Hindlimb muscle (tissue), 1 donor: ENCODE measurements around the gene PATJ. TPM values are rescaled to one million over a fixed set of nuclear protein-coding genes. Genes with fewer than 3 reads are reported as not detected.
"Not testable (repeated sequence)": the region's sequence is repeated elsewhere in the genome, so short reads cannot be mapped to it uniquely, and the experiment has no call there.

Experiments
- DNase-seq: peaks from one replicate; pipeline ENCODE4 v3.0.0-alpha.2; 2013
- polyA plus RNA-seq: library from polyadenylated mRNA; unstranded; fragments of 120-200 nt; gene quantifications from one replicate; pipeline ENCODE4 v1.2.1, GENCODE V29; 2013; ENCODE audit not compliant: insufficient read length

The PATJ gene
- polyA plus RNA-seq, 1 donor = 3.7 TPM

DNA sequence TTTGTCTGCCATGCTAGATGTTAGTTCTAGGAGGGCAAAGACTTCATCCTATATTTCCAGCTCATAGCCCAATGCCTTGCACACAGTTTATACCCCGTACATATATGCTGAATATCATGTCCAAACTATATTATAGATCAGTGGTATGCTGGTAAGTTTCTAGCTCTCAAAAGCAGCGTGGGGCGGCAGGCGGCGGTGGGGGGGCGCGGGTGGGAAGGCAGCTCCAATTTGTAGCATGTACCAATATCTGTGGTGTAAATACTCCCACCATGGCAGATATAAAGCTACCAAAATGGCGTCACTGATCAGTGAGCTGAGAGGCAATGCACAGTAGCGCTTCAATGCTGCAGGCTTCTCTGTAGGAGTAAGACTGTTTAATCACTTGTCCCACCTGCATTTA, 77.1 kb downstream of the PATJ start:
- no peak for DNase-seq

DNA sequence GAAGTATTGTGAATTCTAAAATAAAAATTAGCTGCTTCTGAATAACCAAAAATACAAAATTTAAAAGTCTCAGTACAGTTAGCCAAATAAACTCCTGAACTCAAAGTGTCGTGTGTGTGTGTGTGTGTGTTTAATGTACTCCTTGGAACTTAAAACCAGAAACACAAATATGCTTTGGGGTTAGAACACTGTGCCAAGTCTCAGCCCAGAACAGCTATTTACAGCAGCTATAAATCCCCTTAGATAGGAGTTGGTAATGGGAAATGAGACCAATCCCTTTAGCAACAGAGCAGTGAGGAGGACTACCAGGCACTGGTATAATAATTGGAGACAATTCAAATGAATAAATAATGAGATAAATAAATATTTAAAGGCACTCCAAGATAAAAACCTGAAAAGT, 83.1 kb downstream of the PATJ start:
- no peak for DNase-seq

DNA sequence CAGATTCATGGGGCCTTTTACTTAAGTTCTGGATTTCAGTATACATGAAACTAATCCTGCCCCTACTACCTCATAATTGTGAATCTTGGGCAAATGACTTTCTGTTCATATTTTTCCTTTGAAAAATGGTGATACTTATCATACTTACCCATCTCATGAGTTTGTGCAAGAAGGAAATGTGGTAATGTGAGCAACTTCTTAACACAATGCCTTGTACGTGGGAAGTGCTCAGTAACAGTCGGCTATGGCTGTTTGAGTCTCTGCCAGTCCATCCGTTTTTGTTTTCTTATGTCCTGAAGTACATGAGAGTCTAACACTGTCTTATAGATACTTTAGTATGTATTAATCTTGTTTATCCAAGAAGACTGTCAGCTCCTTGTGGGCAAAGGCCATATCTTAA, 86.5 kb downstream of the PATJ start:
- DNase-seq = no peak

DNA sequence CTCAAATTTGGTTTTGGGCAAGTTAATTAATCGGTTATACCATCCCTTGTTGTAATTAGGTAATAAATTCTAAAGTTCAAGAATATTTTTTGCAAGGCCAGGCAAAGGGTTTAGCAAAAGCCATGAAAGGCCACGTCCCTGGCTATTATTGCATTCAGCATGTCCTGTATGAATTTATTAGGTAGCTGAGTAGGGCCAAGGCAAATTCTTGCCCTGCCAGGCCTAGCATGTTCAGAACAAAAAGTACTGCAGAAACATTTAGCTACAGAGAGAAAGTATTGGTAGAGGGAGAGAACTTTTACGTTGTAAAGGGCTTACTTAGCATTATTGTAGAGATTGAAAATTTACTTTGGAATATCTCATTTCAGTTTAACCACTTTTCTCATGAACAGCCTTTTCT, 94.4 kb downstream of the PATJ start:
- no peak for DNase-seq

DNA sequence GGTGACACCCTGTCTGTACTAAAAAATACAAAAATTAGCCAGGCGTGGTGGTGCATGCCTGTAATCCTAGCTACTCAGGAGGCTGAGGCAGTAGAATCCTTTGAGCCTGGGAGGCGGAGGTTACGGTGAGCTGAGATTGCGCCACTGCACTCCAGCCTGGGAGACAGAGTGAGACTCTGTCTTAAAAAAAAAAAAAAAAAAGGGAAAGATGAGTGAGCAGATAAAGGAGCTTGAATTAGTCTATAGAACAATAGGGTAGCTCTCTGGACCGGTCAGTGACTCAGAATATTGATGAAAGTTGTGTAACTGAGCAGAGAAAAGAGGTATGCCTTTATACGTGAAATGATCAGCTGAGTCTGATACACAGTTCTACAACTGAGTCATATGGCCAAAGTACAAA, 95.3 kb downstream of the PATJ start:
- DNase-seq = not testable (repeated sequence)

DNA sequence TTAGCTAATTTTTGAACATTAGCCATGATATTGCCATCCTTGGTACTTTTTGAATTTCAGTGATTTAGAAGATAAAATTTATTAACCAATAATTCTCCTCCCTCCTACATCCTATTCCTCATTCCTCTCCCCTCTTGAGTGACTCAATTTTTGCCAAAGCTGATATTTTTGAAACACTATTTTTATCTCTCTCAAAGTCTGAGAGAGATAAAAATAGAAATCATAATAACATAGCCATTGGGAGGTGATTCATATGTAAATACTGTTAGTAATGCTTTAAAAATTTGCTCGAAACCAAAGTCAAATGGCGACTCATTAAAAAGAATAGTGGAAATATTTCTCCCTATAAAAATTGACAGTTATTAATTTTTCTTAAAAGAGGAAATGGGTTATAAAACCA, 97.4 kb downstream of the PATJ start:
- DNase-seq = no peak

DNA sequence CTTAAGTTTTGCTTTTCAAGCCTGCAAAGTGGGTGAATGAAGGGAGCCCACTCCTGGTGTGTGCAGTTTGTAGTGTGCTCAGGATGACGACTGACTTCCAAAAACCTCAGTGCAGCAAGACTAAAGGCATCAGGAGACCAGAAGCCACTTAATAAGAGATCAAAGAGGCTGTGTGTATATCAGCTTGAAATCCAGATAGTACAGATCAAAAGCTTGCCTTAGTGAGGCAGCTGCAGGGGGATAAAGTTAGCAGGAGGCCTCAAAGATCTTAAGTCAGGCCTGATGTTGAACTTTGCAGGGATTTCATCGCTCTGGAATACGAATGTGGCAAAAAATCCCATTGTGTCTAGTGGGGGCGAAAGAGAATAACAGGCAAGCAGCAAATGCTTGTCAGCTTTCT, 99.8 kb downstream of the PATJ start:
- no peak for DNase-seq

DNA sequence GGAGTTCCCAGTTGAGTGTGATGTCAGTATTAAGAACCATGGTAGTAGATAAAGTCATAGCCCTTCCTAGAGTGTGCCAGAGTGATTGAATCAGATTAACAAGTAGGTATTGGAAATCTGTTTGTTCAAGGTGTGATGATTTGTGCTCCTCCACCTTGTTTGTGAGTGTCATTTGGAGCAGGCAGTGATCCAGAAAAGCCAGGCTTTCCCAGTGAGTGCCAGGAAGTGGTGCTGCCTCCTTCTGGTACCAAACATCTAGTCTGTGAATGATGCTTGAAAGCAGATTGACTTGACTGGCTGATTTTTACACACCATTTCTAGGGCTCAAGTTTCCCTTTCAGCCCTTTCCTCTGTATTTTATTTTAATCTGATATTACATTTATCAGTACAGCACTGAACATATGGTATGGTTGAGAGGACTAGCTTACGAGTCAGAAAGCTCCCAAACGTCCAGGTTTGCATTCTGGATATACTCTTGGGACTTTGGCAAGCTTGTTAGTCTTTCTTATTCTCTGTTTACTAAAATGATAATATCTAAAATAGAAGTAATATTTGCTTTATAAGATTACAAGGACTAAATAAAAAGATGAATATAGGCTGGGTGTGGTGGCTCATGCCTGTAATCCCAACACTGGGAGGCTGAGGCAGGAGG, 100.7 kb downstream of the PATJ start:
- DNase-seq = no peak

DNA sequence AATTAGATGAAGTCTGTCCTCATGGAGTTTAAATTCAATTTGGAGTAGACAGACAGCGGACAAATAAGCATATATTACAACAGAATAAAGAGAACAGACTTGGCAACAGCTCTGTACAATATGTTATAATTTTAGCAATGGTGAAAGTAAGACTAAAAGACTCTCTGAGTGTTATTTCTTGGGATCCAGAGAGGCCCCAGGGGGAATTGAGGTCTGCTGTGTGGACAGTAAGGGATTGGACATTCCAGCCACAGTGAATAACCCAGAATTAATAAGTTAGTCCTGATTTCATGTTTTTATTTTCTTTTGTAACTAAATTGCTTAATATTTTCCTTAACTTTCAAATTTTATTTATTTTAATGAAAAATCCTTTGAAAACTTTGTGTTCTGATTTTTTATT, 101.7 kb downstream of the PATJ start:
- DNase-seq = no peak

DNA sequence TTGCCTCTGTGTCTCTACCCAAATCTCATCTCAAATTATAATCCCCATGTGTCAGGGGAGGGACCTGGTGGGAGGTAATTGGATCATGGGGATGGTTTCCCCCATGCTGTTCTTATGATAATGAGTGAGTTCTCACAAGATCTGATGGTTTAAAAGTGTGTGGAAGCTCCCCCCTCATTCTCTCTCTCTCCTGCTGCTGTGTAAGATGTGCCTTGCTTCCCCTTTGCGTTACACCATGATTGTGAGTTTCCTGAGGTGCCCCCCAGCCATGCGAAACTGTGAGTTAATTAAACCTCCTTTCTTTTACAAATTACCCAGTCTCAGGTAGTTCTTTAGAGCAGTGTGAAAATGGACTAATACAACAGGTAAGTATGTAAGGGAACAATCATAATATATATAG, 102.4 kb downstream of the PATJ start:
- not testable (repeated sequence) for DNase-seq

DNA sequence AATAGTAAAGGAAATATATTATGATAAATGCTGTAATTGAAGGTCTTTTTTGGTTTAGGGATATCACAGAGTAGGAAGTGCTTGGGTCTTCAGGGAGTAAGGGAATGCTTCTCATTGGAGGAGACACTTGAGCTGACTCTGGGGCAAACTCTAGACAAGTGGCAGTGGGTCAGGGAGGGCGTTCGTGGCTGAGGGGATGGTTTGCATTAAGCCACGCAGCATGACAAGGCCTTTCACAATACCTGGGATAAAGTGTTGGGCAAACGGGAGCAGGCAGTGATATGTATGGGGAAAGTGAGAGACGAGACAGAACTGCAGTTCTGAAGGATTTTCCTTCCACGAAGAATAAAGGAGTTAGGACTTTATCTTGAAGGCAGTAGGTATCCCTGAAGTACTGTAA, 109.0 kb downstream of the PATJ start:
- no peak for DNase-seq

DNA sequence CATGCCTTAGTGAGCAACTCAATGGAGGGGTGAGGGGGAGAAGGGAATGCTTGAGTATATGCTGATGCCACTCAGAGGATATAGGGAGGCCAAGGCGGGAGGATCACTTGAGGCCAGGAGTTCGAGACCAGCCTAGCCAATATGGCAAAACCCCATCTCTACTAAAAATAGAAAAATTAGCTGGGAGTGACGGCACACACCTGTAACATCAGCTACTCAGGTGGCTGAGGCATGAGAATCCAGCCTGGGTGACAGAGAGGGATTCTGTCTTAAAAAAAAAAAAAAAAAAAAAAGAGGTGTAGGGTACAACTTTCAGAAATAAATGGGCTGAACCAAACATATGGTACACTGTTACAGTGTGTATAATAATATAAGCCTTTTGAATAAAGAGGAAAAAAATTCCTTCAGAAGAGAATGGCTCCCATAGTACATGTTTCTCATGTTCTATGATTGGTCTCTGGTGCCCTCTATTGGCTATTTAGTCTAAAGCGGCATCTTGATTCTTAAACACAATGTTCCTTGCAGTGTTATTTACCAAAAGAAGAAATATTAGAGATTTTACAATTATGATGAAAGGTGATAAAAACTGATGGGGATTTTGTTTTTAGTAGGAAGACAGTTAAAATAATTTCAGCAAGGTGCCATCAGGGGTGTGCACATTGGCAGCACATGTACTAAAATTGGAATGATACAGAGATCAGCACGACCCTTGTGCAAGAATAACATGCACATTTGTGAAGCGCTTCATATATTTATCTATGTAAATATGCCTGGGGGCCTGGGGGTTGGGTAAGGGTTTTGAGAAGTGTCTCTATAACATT, 109.8 kb downstream of the PATJ start:
- DNase-seq = peak; percentile 76

DNA sequence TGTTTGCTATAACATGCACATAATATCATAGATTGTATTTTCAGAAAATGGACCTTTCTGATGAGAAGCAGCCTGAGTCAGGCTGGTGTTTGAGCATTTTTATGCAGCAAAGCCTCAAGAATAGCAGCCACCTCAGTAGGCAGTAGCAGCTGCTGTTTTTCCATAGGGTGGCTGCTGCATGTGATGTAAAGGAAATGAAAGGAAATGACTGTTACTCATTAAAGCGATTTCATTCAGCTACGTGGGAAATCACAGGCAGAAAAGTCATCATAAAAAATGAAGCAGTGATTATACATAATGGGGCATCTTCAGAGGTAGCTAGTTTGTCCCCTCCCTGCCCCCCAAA, 110.4 kb downstream of the PATJ start:
- DNase-seq = no peak

DNA sequence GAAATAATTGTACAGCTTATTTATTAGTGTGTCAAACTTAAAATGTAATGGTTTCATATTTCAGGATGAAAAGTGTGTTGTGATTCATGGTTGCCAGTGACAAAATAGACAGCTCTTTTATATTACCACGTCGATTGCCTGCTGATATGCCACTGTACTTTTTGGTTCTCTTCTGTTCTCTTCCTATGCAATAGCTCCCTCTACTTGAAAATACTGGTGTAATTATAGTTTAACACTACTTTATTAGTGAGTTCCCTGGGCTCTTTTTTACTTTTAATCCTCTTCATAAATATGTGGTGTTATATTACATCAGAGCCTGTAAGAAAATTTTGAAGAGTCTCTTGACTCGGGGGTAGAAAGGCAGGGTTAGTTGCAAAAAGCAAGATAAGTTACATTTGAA, 111.3 kb downstream of the PATJ start:
- peak; percentile 27 for DNase-seq

DNA sequence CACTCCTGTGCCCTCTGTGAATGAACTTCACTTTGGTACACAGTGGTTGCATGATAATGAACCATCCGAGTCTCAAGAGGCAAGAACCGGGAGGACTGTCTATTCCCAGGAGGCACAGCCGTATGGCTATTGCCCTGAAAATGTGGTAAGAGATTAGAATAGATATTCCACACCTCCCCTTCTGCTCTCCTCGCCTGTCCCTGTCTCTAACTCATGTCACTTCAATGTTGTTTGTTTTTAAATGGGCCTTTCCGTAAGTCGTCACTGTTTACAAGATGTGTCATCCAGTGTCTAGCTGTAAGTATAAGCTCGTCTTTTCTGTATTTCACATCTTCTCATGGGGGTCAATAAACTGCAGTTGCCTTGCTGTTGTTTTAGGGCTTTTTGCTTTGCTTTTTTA, 122.2 kb downstream of the PATJ start:
- no peak for DNase-seq

DNA sequence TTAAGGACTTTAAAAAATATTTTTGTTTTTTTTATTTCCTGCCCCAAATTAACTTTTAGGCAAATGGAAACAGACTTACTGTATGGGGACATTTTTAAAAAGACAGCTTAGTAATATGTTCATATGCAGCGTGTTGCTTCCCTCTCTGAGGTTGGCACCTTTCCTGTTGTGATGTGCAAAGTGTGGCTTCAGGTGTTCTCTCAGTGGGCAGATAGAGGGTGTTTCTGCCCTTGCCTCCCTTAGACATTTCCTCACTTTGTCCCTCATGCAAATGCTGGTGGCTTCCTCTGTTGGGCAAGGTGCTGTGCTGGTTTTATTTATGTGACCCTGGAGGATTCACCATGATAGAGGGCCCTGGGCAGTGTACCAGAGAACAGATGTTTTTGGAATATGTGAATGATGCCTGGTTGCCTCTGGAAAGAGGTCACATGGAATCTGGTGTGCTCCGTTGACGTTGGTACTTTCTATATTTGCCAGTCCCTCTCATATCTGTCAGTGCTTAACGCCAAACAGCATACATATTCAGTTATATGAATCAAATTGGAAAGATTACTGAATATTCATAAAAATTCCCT, 123.5 kb downstream of the PATJ start:
- no peak for DNase-seq

DNA sequence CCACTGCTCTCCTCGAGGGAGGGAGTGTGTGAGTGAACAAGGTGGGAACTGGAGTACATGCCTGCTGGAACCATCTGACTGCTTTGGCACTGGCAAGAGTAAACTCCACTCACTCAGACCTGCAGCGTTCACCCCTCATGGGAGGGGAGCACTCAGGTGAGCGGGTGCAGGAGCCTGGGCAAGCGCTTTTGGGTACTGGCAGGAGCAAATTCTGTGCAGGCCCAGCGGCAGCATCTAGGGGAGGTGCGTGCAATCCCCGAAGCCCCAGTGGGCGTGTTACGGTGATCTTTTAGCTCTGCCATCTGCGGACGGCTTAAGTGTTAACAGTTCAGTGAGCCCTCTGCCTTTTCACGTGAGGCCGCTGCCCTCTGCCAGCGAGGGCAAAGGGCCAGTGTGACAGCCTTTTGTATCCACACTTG, 127.4 kb downstream of the PATJ start:
- no peak for DNase-seq

DNA sequence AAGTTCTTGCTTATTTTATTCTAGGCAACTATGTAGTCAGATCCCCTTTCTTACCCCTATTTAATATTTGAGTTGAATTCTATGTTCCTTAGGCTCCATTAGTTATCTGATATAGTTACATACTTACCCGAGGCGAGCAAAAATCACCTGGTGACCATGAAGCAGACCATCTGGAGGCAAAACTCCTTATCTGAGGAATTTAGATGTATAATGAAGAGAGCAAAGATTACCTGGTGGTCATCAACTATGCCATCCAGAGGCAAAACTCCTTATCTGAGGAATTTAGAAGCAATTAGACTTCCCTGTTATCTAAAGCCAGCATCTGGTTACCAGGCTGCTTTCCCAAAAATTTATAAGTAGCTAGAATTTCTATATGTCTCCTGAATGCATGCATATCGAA, 129.9 kb downstream of the PATJ start:
- no peak for DNase-seq

DNA sequence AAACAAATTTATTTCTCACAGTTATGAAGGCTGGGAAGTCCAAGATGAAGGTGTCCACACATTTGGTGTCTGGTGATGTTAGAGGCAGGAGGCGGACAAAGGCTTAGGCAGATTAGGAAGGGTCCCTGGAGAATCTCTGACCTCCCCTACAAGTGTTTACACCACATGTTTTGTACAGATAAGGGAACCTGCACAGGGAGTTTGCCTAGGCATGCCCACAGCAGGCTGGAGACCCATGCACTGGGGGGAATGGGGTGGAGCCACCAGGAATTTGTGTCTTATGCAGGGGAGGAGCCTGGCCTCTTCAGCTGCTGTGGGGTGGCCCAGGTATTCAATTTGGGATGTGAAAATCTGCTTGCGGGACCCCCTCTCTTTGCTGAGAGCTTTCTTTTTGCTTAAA, 131.3 kb downstream of the PATJ start:
- no peak for DNase-seq

DNA sequence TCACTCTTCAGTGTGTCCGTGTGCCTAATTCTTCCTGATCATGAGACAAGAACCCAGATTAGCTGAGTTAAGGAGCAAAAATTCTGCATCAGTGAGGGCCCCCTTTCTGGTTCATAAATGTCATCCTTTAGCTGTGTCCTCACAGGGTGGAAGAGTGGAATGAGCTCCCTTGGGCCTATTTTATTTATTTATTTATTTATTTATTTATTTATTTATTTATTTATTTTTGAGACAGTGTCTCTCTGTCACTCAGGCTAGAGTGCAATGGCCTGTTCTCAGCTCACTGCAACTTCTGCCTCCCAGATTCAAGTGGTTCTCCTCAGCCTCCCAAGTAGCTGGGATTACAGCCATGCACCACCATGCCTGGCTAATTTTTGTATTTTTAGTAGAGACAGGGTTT, 131.7 kb downstream of the PATJ start:
- DNase-seq = no peak

DNA sequence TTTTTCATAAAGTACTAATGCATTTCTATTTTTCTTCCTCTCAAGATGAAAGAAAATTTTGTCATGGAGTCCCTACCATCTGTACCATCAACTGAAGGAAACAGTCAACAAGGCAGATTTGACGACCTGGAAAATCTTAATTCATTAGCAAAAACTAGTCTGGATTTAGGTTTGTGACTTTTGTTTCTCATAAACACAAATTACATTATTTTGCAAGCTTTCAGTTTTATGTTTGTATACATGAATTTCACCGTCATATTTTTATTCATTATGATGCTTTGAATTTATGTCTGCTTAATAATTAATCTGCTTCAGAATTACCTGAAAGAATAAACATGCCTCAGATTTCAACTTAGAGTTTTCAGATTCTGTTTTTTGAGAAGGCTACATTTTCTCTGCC, 132.9 kb downstream of the PATJ start:
- DNase-seq = no peak

DNA sequence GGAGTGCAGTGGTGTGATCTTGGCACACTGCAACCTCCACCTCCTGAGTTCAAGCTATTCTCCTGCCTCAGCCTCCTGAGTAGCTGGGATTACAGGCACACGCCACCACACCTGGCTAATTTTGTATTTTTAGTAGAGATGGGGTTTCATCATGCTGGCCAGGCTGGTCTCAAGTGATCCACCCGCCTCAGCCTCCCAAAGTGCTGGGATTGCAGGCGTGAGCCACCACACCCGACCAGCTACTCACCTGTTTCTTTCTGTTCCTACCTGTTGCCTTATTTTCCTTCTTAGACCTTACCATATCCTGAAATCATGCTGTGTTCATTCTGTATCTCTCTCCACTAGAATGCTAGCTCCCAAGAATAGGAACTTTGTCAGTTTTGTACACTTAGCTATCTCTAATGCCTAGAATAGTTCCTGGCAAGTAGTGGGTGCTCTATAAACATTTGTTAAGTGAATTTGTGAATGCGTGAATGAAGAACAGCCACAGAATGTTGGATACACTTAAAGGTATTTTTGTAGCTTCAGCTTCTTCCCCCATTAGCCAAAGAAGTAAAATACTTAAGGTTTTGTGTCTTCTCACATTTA, 137.7 kb downstream of the PATJ start:
- DNase-seq = not testable (repeated sequence)

DNA sequence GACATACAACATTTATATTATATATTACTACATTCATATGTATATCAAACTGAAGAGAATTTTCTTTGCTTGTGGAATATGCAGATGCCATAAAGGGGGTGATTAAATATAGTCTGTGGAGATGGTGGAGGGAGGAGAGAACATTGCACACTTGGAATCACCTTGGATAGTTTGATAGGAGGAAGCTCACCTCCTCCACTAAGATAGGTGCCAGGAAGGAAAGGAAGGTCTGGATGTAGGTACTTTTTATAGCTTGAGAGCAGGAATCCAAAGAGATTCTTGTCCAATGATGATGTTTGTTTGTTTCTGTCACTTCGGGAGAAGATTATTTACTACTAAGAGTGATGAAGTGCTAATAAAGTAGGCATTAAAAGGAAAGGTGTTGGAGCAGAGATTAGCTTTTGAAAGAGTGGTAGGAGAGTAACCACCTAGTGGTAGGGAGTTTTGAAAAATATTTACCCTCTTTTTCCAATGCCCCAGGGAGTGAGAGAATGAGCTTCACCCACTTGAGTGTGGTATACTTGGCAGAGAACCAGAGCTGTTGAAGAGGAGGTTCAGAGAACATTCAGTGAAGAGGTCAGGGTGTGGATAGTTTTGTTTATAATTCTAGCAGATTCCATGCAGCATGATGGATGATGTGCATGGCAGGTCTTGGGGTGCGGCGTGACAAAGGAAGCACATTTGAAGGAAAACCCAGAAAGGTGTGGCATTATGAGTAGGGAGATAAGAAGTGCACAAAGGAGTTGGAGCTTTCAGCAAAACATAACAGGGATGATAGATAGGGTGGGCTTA, 145.0 kb downstream of the PATJ start:
- DNase-seq = no peak
